Epithelial cell of esophagus (primary cell): ENCODE results near the gene HMSD.
"Not testable (repeated sequence)": the region's sequence is repeated elsewhere in the genome, so short reads cannot be mapped to it uniquely, and the experiment has no call there.

Experiments
- DNase-seq: peaks from one replicate; pipeline ENCODE4 v3.0.0; 2010; ENCODE audit warnings: low read depth
- H3K4me3 ChIP-seq: 2 replicates; pipeline ENCODE4 v1.5.1; 2011; ENCODE audit warnings: mild to moderate bottlenecking, low read length, control low read depth
- TF ChIP-seq, protein P1 (sequence below): IDR thresholded peaks from 2 replicates; pipeline ENCODE4 v1.5.1; 2011; ENCODE audit warnings: low read depth, mild to moderate bottlenecking, low read length, control low read depth, inconsistent platforms; ENCODE audit not compliant: insufficient read depth; ENCODE audit errors: missing control alignments

The HMSD gene

GRCh38 chr18:63930773-63931354 lies 18.2 kb upstream of the HMSD start:
- TF ChIP-seq, protein P1, sequence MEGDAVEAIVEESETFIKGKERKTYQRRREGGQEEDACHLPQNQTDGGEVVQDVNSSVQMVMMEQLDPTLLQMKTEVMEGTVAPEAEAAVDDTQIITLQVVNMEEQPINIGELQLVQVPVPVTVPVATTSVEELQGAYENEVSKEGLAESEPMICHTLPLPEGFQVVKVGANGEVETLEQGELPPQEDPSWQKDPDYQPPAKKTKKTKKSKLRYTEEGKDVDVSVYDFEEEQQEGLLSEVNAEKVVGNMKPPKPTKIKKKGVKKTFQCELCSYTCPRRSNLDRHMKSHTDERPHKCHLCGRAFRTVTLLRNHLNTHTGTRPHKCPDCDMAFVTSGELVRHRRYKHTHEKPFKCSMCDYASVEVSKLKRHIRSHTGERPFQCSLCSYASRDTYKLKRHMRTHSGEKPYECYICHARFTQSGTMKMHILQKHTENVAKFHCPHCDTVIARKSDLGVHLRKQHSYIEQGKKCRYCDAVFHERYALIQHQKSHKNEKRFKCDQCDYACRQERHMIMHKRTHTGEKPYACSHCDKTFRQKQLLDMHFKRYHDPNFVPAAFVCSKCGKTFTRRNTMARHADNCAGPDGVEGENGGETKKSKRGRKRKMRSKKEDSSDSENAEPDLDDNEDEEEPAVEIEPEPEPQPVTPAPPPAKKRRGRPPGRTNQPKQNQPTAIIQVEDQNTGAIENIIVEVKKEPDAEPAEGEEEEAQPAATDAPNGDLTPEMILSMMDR, result no peak
- H3K4me3 ChIP-seq, result no peak overlapping the region

GRCh38 chr18:63936156-63936931 lies 12.8 kb upstream of the HMSD start:
- TF ChIP-seq, protein P1, result peak; percentile 76
- peak; percentile 84 for DNase-seq
- peak overlapping the region; percentile 67 for H3K4me3 ChIP-seq

More at GRCh38 chr18:63930773-63931354, 18.2 kb upstream of the HMSD start:
- DNase-seq, result no peak

- TF ChIP-seq, protein P1, result no peak
- H3K4me3 ChIP-seq, result peak overlapping the region; percentile 67
- no peak for DNase-seq
Measured at GRCh38 chr18:63936932-63937393, 12.1 kb upstream of the HMSD start.

DNA sequence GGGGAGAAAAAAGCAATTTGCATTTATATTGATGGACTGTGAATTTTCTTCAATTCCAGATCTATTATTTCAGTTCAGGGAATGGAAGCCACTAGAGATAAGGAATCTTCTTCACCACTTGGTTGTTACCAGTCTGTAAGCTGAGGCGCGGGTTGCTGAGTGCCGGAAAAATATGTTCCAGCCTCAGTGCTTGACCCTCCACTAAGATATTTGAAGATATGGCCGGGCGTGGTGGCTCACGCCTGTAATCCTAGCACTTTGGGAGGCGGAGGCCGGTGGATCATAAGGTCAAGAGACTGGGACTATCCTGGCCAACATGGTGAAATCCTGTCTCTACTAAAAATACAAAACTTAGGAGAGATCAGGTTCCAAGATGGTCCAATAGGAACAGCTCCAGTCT lies 9.1 kb upstream of the HMSD start:
- TF ChIP-seq, protein P1, result no peak
- DNase-seq, result no peak
- no peak overlapping the region for H3K4me3 ChIP-seq

- not testable (repeated sequence) for DNase-seq, H3K4me3 ChIP-seq
Measured at GRCh38 chr18:63940543-63941050, 8.5 kb upstream of the HMSD start.

DNA sequence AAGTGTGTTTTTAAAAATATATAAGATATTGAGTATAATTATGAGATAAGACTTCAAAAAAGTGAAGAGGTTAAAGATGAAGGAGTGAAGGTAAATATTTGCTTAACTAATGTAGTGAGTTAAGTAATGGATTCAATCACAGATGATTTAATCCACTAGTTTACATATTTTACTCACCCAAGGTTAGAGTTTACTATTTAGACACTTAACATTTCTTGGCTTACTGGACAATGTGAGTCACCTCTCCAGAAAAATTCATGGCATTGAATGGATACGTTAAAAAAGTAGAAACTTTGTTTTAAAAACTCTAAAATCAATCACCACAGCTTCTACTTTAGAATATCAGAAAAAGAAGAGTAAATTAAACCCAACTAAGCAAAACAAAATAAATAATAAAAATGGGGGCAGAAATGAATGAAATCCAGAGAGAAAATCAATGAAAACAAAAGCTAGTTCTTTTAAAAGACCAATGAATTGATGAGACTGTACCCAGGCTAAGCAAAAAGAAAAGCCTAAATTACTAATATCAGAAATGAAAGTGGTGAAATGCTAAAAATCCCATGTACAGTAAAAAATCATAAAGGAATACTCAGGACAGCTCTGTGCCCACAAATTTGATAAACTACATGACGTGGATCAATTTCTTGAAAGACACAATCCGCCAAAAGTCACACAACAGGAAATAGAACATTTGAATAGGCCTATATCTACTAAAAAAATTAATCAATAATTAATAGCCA lies 1.9 kb upstream of the HMSD start:
- TF ChIP-seq, protein P1, result no peak
- H3K4me3 ChIP-seq, result no peak overlapping the region
- DNase-seq, result no peak

DNA sequence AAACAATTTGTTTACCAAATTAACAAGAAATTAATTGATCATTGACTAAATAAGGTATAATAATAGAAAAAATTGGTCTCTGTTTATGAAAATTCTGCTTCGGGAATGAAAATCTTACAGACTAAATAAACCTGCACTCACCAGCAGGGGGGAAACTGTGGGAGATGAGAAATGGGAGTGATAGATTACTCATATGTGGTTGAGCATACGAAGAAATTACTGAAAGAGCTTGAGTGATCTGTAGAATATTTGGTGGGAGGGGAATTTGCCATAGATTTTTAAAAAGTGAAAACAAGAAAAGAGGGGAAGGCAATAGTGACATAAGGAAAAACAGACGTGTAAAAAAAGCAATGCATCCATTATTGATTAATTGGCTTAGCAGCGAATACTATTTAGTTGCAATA lies 2.2 kb downstream of the HMSD start:
- H3K4me3 ChIP-seq, result no peak overlapping the region
- peak; percentile 40 for DNase-seq
- TF ChIP-seq, protein P1, result peak; percentile 13
